GM12865 (cell line): ENCODE results near the gene ARHGEF3.

ENCODE experiments used
- DNase-seq: peaks from one replicate; pipeline ENCODE4 v3.0.0; 2010; ENCODE audit warnings: low read depth
- H3K4me3 ChIP-seq: 2 replicates; pipeline ENCODE4 v1.5.1; 2011; ENCODE audit warnings: mild to moderate bottlenecking, low read depth, low read length, control low read depth
- TF ChIP-seq, protein P1 (sequence below): IDR thresholded peaks from 2 replicates; pipeline ENCODE4 v1.5.1; 2011; ENCODE audit warnings: low read length, control low read depth, low read depth, inconsistent platforms; ENCODE audit not compliant: insufficient read depth; ENCODE audit errors: missing control alignments

Gene ARHGEF3

GRCh38 chr3:56781762-56782161 lies 20.0 kb downstream of the ARHGEF3 start:
- no peak for DNase-seq
- TF ChIP-seq, protein P1, sequence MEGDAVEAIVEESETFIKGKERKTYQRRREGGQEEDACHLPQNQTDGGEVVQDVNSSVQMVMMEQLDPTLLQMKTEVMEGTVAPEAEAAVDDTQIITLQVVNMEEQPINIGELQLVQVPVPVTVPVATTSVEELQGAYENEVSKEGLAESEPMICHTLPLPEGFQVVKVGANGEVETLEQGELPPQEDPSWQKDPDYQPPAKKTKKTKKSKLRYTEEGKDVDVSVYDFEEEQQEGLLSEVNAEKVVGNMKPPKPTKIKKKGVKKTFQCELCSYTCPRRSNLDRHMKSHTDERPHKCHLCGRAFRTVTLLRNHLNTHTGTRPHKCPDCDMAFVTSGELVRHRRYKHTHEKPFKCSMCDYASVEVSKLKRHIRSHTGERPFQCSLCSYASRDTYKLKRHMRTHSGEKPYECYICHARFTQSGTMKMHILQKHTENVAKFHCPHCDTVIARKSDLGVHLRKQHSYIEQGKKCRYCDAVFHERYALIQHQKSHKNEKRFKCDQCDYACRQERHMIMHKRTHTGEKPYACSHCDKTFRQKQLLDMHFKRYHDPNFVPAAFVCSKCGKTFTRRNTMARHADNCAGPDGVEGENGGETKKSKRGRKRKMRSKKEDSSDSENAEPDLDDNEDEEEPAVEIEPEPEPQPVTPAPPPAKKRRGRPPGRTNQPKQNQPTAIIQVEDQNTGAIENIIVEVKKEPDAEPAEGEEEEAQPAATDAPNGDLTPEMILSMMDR: no peak
- no peak overlapping the region for H3K4me3 ChIP-seq

DNA sequence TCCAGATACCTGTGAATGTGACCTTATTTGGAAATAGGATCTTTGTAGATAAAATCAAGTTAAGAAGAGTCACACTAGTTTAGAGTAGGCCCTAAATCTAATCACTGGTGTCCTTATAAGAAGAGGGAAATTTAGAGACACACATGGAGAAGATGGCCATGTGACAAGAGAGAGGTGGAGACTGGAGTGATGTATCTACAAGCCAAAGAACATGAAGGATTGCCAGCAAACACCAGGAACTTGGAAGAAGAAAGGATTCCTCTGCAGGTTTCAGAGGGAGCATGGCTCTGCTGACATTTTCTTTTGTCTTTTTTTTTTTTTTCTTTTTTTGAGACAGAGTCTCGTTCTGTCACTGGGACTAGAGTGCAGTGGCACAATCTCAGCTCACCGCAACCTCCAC lies 20.8 kb downstream of the ARHGEF3 start:
- no peak overlapping the region for H3K4me3 ChIP-seq

DNA sequence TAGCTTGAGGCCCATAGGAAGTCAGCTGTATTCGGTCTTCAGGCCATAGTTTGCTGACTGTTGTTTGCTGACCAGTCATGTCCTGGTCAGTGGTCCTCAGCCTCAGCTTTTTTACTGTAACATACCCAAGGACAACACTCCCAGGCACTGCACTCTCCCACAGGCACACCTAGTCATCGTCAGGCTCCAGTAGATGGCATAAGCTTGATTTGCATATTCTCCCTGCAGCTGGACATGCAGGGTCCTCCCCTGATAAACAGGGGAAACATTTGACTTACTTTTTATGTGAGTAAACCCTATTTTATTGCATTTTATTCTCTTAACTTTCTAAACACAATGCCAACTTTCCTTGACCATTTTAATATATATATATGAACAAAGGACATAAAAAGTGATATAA lies 22.9 kb downstream of the ARHGEF3 start:
- no peak for DNase-seq
- TF ChIP-seq, protein P1: no peak
- H3K4me3 ChIP-seq: no peak overlapping the region

More for the DNA sequence above, 20.8 kb downstream of the ARHGEF3 start:
- TF ChIP-seq, protein P1: no peak
- no peak for DNase-seq

DNA sequence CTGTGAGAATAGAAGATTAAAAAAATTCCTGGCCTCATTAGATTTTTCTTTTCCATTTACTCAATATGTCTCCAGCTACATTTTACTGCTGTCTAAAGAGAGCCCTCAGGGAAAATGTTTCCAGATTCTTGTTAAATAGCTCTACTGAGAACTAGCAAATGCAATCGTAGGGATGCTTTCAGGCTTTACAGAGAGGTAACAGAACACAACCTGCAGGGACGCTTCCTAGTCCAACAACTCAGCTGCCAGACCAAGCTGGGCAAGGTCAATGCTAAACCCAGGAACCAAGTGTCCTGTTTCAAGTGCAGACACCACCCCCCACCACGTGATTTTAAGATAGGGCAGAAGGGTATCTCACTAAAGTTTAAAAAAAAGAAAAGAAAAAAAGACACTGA lies 25.2 kb downstream of the ARHGEF3 start:
- no peak overlapping the region for H3K4me3 ChIP-seq
- DNase-seq: no peak
- TF ChIP-seq, protein P1: no peak

- TF ChIP-seq, protein P1: no peak
- no peak overlapping the region for H3K4me3 ChIP-seq
- DNase-seq: no peak
Measured at GRCh38 chr3:56775838-56776555, 25.8 kb downstream of the ARHGEF3 start.

DNA sequence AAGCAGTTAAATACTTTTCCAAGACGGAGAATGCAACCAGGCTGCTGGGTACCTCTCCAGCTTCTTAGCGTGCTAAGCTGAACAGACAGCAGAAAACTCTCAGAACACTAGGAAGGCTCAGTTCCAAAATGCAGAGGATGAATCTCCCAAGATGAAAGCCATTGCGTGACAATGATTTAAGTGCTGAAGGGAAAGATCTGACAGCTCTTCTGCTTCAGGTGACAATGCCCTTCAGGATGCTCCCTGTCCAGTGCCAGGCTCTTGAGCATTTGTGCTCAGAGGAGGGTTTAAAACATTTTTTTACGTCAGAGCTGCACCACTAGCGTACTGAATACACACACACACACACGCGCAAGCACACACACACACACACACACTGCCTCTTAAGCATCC lies 26.3 kb downstream of the ARHGEF3 start:
- no peak overlapping the region for H3K4me3 ChIP-seq
- DNase-seq: no peak
- TF ChIP-seq, protein P1: no peak

DNA sequence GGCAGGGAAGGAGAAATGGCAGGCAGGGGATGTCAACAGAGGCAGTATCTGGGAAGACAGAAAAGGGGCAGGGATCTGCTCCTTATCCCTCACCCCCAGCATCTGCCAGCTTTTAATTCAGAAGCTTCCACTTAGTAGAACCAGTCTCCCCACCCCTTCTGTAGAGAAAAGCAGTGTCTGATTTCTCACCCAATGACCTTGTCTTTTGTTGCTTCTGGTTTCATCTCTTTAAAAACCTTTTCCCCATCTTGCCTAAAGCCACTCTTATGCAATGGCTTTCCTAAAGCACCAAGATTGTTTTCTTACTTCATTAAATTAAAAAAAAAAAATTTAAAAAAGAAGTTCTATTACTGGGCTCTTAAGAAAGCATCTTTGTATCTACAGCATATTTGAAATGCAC lies 27.8 kb downstream of the ARHGEF3 start:
- TF ChIP-seq, protein P1: no peak
- DNase-seq: no peak
- no peak overlapping the region for H3K4me3 ChIP-seq
